ENCODE results near the gene FGD3. TPM values are rescaled to one million over a fixed set of nuclear protein-coding genes. Genes with fewer than 3 reads are reported as not detected.
A peak's percentile ranks its signal among the peaks of the same experiment; 100 is the strongest.

Gene FGD3
- total and polyA plus RNA-seq, 3 donors from 2014 or later, result 12.8 to 14.3 (median 14.0) TPM

- no peaks in the 10 kb centered on the region for H3K36me3 ChIP-seq (ENCODE audit: low read depth, missing control alignments)
- intact Hi-C loops (cut with DNase I; ENCODE audit: low total_unique reads), result loop anchor here (10.0 kb wide), 1 partner anchor 60 kb away; no protein-coding TSS in a partner anchor
- no peak overlapping the region for H3K4me3 ChIP-seq
- H3K9me3 ChIP-seq, result no peaks in the 10 kb centered on the region
- H3K4me1 ChIP-seq, result peaks cover 47% of the 10 kb centered on the region
- TF ChIP-seq CTCF (IDR thresholded peaks at IDR 0.05), result no peak
- no peak for TF ChIP-seq POLR2A (IDR thresholded peaks at IDR 0.05)
- 60 to 81% methylated on average over 8 to 15 of the region's 15 CpGs for WGBS, 2 donors
- no peak overlapping the region for H3K27ac ChIP-seq
- no peak for DNase-seq
- H3K27me3 ChIP-seq, result no peaks in the 10 kb centered on the region
Measured at GRCh38 chr9:93065135-93065720, 117.9 kb downstream of the FGD3 start.

GRCh38 chr9:93066978-93067603 is 119.8 kb downstream of the FGD3 start:
- Histone ChIP-seq H3K4me3 (no peak overlapping the region), H3K36me3 (ENCODE audit: low read depth, missing control alignments) (no peaks in the 10 kb centered on the region), H3K27me3 (no peaks in the 10 kb centered on the region), H3K9me3 (no peaks in the 10 kb centered on the region), H3K27ac (no peak overlapping the region), H3K4me1 (peaks cover 50% of the 10 kb centered on the region)
- WGBS, 2 donors, result 80 to 90% methylated on average over 3 of the region's 3 CpGs
- DNase-seq, result no peak
- intact Hi-C loops (cut with DNase I; ENCODE audit: low total_unique reads), result loop anchor here (10.0 kb wide), 1 partner anchor 62 kb away; no protein-coding TSS in a partner anchor
- TF ChIP-seq CTCF (IDR thresholded peaks at IDR 0.05) (no peak), POLR2A (IDR thresholded peaks at IDR 0.05) (no peak)

- H3K4me3 ChIP-seq, result no peak overlapping the region
- no peaks in the 10 kb centered on the region for H3K27me3 ChIP-seq
- no peaks in the 10 kb centered on the region for H3K9me3 ChIP-seq
- TF ChIP-seq CTCF (IDR thresholded peaks at IDR 0.05) (no peak), POLR2A (IDR thresholded peaks at IDR 0.05) (no peak)
- peaks cover 39% of the 10 kb centered on the region for H3K4me1 ChIP-seq
- intact Hi-C loops (cut with DNase I; ENCODE audit: low total_unique reads), result loop anchor here (10.0 kb wide), 1 partner anchor 64 kb away; no protein-coding TSS in a partner anchor
- DNase-seq, result no peak
- H3K36me3 ChIP-seq (ENCODE audit: low read depth, missing control alignments), result no peaks in the 10 kb centered on the region
- H3K27ac ChIP-seq, result no peak overlapping the region
- 80 to 86% methylated on average over 4 of the region's 4 CpGs for WGBS, 2 donors
Measured at GRCh38 chr9:93068956-93069355, 121.6 kb downstream of the FGD3 start.

- no peaks in the 10 kb centered on the region for H3K27me3 ChIP-seq
- no peak overlapping the region for H3K27ac ChIP-seq
Measured at GRCh38 chr9:93071464-93071863, 124.1 kb downstream of the FGD3 start.

More at GRCh38 chr9:93071464-93071863, 124.1 kb downstream of the FGD3 start:
- intact Hi-C loops (cut with DNase I; ENCODE audit: low total_unique reads), result no loop called here
- no peaks in the 10 kb centered on the region for H3K9me3 ChIP-seq
- H3K36me3 ChIP-seq (ENCODE audit: low read depth, missing control alignments), result no peaks in the 10 kb centered on the region
- no peak for TF ChIP-seq CTCF (IDR thresholded peaks at IDR 0.05)
- no peak for TF ChIP-seq POLR2A (IDR thresholded peaks at IDR 0.05)
- H3K4me3 ChIP-seq, result no peak overlapping the region
- WGBS, 2 donors, result 64 to 67% methylated on average over 7 of the region's 7 CpGs
- DNase-seq, result peak; percentile 59
- peaks cover 16% of the 10 kb centered on the region for H3K4me1 ChIP-seq

Data from testis (tissue), 3 donors.